Loucy (cell line): ENCODE results near the gene OR8G1.

Source experiments
- H2AFZ ChIP-seq: fragments of 200-600 bp; sonication (generic); 2 replicates; pipeline ENCODE4 v1.6.0; 2016; ENCODE audit warnings: antibody characterized with exemption, mild to moderate bottlenecking, low read length, moderate library complexity
- H3F3A ChIP-seq: fragments of 200-600 bp; 2 replicates; pipeline ENCODE4 v1.6.0; 2016; ENCODE audit warnings: antibody characterized with exemption, low read depth, mild to moderate bottlenecking
- H3K27me3 ChIP-seq: fragments of 200-600 bp; sonication (generic); 2 replicates; pipeline ENCODE4 v1.6.1; 2014; ENCODE audit warnings: low read length, mild to moderate bottlenecking; ENCODE audit not compliant: insufficient read depth, poor library complexity, severe bottlenecking
- H3K36me3 ChIP-seq: fragments of 200-600 bp; sonication (generic); 2 replicates; pipeline ENCODE4 v1.6.1; 2016; ENCODE audit warnings: low read length; ENCODE audit not compliant: insufficient read depth
- H3K4me1 ChIP-seq: fragments of 200-600 bp; sonication (generic); 2 replicates; pipeline ENCODE4 v1.5.1; 2014; ENCODE audit warnings: low read length, mild to moderate bottlenecking; ENCODE audit not compliant: insufficient read depth, poor library complexity, severe bottlenecking
- H3K4me2 ChIP-seq: fragments of 200-600 bp; sonication (generic); 2 replicates; pipeline ENCODE4 v1.6.0; 2014; ENCODE audit warnings: antibody characterized with exemption, low read length, low read depth, mild to moderate bottlenecking; ENCODE audit not compliant: poor library complexity, severe bottlenecking
- H3K4me3 ChIP-seq: fragments of 200-600 bp; sonication (generic); 2 replicates; pipeline ENCODE4 v1.5.1; 2014; ENCODE audit warnings: low read length, mild to moderate bottlenecking, mixed read lengths; ENCODE audit not compliant: poor library complexity, severe bottlenecking
- H3K79me2 ChIP-seq: fragments of 200-600 bp; sonication (generic); 2 replicates; pipeline ENCODE4 v1.6.1; 2014; ENCODE audit warnings: low read length; ENCODE audit not compliant: insufficient read depth
- H3K9ac ChIP-seq: fragments of 200-600 bp; sonication (generic); 2 replicates; pipeline ENCODE4 v1.6.0; 2014; ENCODE audit warnings: mild to moderate bottlenecking, low read depth, low read length, moderate library complexity; ENCODE audit not compliant: poor library complexity, severe bottlenecking
- H3K9me2 ChIP-seq: fragments of 200-600 bp; sonication (generic); replicated peaks from 2 replicates; pipeline ENCODE4 v1.6.1; 2016; ENCODE audit warnings: low read depth, low read length, mixed read lengths
- H3K9me3 ChIP-seq: fragments of 200-600 bp; sonication (generic); 2 replicates; pipeline ENCODE4 v1.6.1; 2014; ENCODE audit warnings: mild to moderate bottlenecking, antibody characterized with exemption, low read length, low read depth; ENCODE audit not compliant: insufficient read depth
- H4K20me1 ChIP-seq: fragments of 200-600 bp; sonication (generic); 2 replicates; pipeline ENCODE4 v1.6.0; 2014; ENCODE audit warnings: antibody characterized with exemption, low read length, mild to moderate bottlenecking; ENCODE audit not compliant: insufficient read depth, poor library complexity, severe bottlenecking
- CTCF ChIP-seq: fragments of 200-600 bp; sonication (generic); conservative IDR thresholded peaks from 2 replicates; pipeline ENCODE4 v1.5.1; 2014; ENCODE audit warnings: mild to moderate bottlenecking, antibody characterized with exemption, low read length
- EZH2phosphoT487 ChIP-seq: fragments of 200-600 bp; IDR thresholded peaks from 2 replicates; pipeline ENCODE4 v1.6.1; 2018; ENCODE audit warnings: antibody characterized with exemption, mild to moderate bottlenecking, moderate library complexity, borderline replicate concordance

The OR8G1 gene

GRCh38 chr11:124274000-124274399 lies 33.1 kb downstream of the OR8G1 start:
- TF ChIP-seq CTCF (no peak), EZH2phosphoT487 (no peak)
- Histone ChIP-seq H3K27me3 (no peaks in the 10 kb centered on the region), H2AFZ (no peak overlapping the region), H3K9me2 (no peaks in the 10 kb centered on the region), H3K4me1 (peaks cover 23% of the 10 kb centered on the region), H4K20me1 (no peaks in the 10 kb centered on the region), H3K4me2 (no peak overlapping the region), H3K36me3 (no peaks in the 10 kb centered on the region), H3K4me3 (no peak overlapping the region), H3K9me3 (no peaks in the 10 kb centered on the region), H3F3A (0 out of 2 replicates have a peak, but pooled peaks cover 2% of the 10 kb centered on the region), H3K9ac (no peak overlapping the region), H3K79me2 (no peaks in the 10 kb centered on the region)

GRCh38 chr11:124276081-124276480 lies 35.2 kb downstream of the OR8G1 start:
- Histone ChIP-seq H3K9me3 (no peaks in the 10 kb centered on the region; the same call in 1 of the 2 replicates), H4K20me1 (no peaks in the 10 kb centered on the region), H2AFZ (no peak overlapping the region), H3K9ac (no peak overlapping the region), H3K4me1 (peaks cover 23% of the 10 kb centered on the region), H3F3A (0 out of 2 replicates have a peak, but pooled peaks cover 2% of the 10 kb centered on the region), H3K79me2 (no peaks in the 10 kb centered on the region), H3K4me3 (no peak overlapping the region), H3K36me3 (no peaks in the 10 kb centered on the region), H3K27me3 (no peaks in the 10 kb centered on the region), H3K4me2 (peak overlapping the region; percentile 49), H3K9me2 (no peaks in the 10 kb centered on the region)
- TF ChIP-seq EZH2phosphoT487: peak; percentile 91
- TF ChIP-seq CTCF: no peak

GRCh38 chr11:124277207-124277606 lies 36.3 kb downstream of the OR8G1 start:
- TF ChIP-seq CTCF (no peak), EZH2phosphoT487 (no peak)

More at GRCh38 chr11:124277207-124277606, 36.3 kb downstream of the OR8G1 start:
- peak overlapping the region; percentile 49 for H3K4me2 ChIP-seq
- H3K9me3 ChIP-seq: no peaks in the 10 kb centered on the region; the same call in 1 of the 2 replicates
- H3K4me1 ChIP-seq: peaks cover 23% of the 10 kb centered on the region
- H3K9ac ChIP-seq: no peak overlapping the region
- no peaks in the 10 kb centered on the region for H4K20me1 ChIP-seq
- no peak overlapping the region for H3K4me3 ChIP-seq
- no peaks in the 10 kb centered on the region for H3K36me3 ChIP-seq
- no peak overlapping the region for H2AFZ ChIP-seq
- H3K79me2 ChIP-seq: no peaks in the 10 kb centered on the region
- H3K9me2 ChIP-seq: no peaks in the 10 kb centered on the region
- no peaks in the 10 kb centered on the region for H3K27me3 ChIP-seq
- 0 out of 2 replicates have a peak, but pooled peaks cover 2% of the 10 kb centered on the region for H3F3A ChIP-seq
